ENCODE data around the gene PIGS. TPM values are rescaled to one million over a fixed set of nuclear protein-coding genes. Genes with fewer than 3 reads are reported as not detected.

Gene PIGS
- total and polyA plus RNA-seq, 4 donors: 10.0 to 71.9 (median 57.2) TPM

DNA sequence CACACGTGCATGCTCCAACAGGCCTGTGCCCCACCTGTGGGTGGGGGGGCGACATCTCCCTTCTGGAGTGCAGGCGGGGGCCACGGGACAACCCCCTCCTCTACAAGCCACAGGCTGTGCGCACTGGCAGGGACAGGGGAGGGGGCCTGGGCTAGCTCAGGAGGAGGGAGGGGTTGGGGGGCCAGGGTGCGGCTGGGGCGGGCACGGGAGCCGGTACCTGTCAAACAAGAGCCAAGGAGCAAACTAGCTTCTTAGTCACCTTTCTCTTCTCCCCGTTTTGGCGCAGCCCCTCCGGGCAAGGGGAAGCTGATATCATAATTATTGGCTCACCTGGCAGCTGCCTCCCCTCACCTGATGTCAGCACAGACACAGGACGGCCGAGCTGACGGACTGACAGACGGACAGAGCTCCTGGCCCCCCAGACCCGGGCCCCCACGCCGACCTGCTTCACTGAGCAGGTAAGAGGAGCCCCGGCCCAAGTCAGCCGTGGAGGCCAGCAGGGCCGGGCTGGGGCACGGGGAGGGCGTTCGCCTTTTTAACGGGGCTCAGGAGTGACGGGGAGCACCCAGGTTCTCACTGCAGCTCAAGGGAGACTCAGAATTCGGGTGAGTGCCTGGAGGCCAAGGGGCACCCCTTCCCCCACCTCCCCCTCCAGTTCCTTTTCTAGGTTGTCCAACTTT, 65.2 kb downstream of the PIGS start, which contains the start of gene FOXN1:
Gene FOXN1 (plus strand): TSS at position 363 of the 680 bp plus-strand sequence. CDS start 17,622 bp downstream, outside the sequence.
- Histone ChIP-seq H3K4me3 (no peak within 1 kb of the TSS), H3K27ac (ENCODE audit: low read depth in 1 of 2, low read length in 1 of 2) (no peak within 1 kb of the TSS), H3K27me3 (ENCODE audit: control insufficient read depth in 3 of 3, insufficient read depth in 3 of 3, low read length in 2 of 3) (peaks cover 0 to 8% (median 3%) of the 10 kb centered on the region in 3 donors), H3K9ac (ENCODE audit: insufficient read depth in 1 of 2, low read length in 2 of 2) (no peak within 1 kb of the TSS), H3K9me3 (ENCODE audit: control insufficient read depth in 4 of 4, insufficient read depth in 3 of 4, low read length in 3 of 4) (no peaks in the 10 kb centered on the region), H3K36me3 (ENCODE audit: control insufficient read depth in 4 of 4, insufficient read depth in 4 of 4, low read length in 4 of 4) (no peaks in the 10 kb centered on the region), H3K4me1 (ENCODE audit: control insufficient read depth in 5 of 5, insufficient read depth in 5 of 5, low read length in 5 of 5) (no peaks in the 10 kb centered on the region)
- TF ChIP-seq, protein P1, sequence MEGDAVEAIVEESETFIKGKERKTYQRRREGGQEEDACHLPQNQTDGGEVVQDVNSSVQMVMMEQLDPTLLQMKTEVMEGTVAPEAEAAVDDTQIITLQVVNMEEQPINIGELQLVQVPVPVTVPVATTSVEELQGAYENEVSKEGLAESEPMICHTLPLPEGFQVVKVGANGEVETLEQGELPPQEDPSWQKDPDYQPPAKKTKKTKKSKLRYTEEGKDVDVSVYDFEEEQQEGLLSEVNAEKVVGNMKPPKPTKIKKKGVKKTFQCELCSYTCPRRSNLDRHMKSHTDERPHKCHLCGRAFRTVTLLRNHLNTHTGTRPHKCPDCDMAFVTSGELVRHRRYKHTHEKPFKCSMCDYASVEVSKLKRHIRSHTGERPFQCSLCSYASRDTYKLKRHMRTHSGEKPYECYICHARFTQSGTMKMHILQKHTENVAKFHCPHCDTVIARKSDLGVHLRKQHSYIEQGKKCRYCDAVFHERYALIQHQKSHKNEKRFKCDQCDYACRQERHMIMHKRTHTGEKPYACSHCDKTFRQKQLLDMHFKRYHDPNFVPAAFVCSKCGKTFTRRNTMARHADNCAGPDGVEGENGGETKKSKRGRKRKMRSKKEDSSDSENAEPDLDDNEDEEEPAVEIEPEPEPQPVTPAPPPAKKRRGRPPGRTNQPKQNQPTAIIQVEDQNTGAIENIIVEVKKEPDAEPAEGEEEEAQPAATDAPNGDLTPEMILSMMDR (IDR thresholded peaks at IDR 0.05; ENCODE audit: control extremely low read depth, extremely low read depth): no peak
- DNase-seq: no peak
- 77 to 84% methylated on average over 28 of the region's 28 CpGs for WGBS, 2 donors
- ATAC-seq (ENCODE audit: insufficient read depth, low FRiP score): no peak

DNA sequence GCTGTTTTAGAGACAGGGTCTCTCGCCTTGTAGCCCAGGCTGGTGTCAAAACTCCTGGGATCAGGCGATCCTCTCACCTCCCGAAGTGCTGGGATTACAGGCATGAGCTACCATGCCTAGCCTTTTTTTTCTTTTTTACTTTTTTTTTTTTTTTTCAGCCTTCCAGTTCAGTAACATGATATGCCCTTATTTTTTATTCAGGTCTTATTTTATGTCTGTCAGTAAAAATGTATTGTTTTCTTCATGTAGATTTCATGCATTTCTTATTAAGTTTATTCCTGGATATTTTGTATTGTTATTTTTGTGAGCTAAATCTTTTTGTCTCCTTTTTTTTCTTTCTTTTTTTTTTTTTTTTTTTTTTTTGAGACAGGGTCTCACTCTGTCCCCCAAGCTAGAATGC, 67.9 kb downstream of the PIGS start:
- WGBS, 2 donors: 70 to 80% methylated on average over 3 of the region's 3 CpGs
- H3K27ac ChIP-seq (ENCODE audit: low read depth in 1 of 2, low read length in 1 of 2): no peak overlapping the region
- no peaks in the 10 kb centered on the region for H3K27me3 ChIP-seq (ENCODE audit: control insufficient read depth in 3 of 3, insufficient read depth in 3 of 3, low read length in 2 of 3)
- DNase-seq (no peak), ATAC-seq (ENCODE audit: insufficient read depth, low FRiP score) (no peak)
- no peaks in the 10 kb centered on the region for H3K4me1 ChIP-seq (ENCODE audit: control insufficient read depth in 5 of 5, insufficient read depth in 5 of 5, low read length in 5 of 5)
- TF ChIP-seq, protein P1 (IDR thresholded peaks at IDR 0.05; ENCODE audit: control extremely low read depth, extremely low read depth): no peak
- no peaks in the 10 kb centered on the region for H3K36me3 ChIP-seq (ENCODE audit: control insufficient read depth in 4 of 4, insufficient read depth in 4 of 4, low read length in 4 of 4)
- no peak overlapping the region for H3K4me3 ChIP-seq
- no peak overlapping the region for H3K9ac ChIP-seq (ENCODE audit: insufficient read depth in 1 of 2, low read length in 2 of 2)
- no peaks in the 10 kb centered on the region for H3K9me3 ChIP-seq (ENCODE audit: control insufficient read depth in 4 of 4, insufficient read depth in 3 of 4, low read length in 3 of 4)

Other genes with a start within 250 kb of the PIGS start
- gene IFT20, start 236.1 kb downstream of the PIGS start, total RNA-seq: 10 to 100 TPM; 29.5 to 36.0 TPM
- gene IFT20, start 236.1 kb downstream of the PIGS start, polyA plus RNA-seq: 10 to 100 TPM; 35.6 to 74.1 TPM
- gene TNFAIP1, start 235.8 kb downstream of the PIGS start, total RNA-seq: 10 to 100 TPM; 35.0 to 59.6 TPM
- gene TNFAIP1, start 235.8 kb downstream of the PIGS start, polyA plus RNA-seq: 10 to 100 TPM; 17.7 to 36.9 TPM
- gene POLDIP2, start 214.0 kb downstream of the PIGS start, total RNA-seq: 10 to 100 TPM; 38.7 to 82.6 TPM
- gene POLDIP2, start 214.0 kb downstream of the PIGS start, polyA plus RNA-seq: 10 to 100 TPM; 43.6 to 80.9 TPM
- gene SEBOX, start 206.3 kb downstream of the PIGS start, total RNA-seq: not detected
- gene SEBOX, start 206.3 kb downstream of the PIGS start, polyA plus RNA-seq: not detected
- gene VTN, start 201.2 kb downstream of the PIGS start, total RNA-seq: 1 to 10 TPM in 1 of 2 donors, under 1 TPM in 1; 0.40 to 2.5 TPM
- gene VTN, start 201.2 kb downstream of the PIGS start, polyA plus RNA-seq: 1 to 10 TPM; 1.3 to 1.9 TPM
- gene SARM1, start 199.8 kb downstream of the PIGS start, total RNA-seq: 10 to 100 TPM in 1 of 2 donors, 1 to 10 TPM in 1; 9.3 to 24.6 TPM
- 10 to 100 TPM in 1 of 2 donors, 1 to 10 TPM in 1; 9.6 to 10.1 TPM for gene SARM1, start 199.8 kb downstream of the PIGS start, polyA plus RNA-seq
- 10 to 100 TPM in 1 of 2 donors, 1 to 10 TPM in 1; 4.6 to 23.8 TPM for gene SLC46A1, start 165.3 kb downstream of the PIGS start, total RNA-seq
- gene SLC46A1, start 165.3 kb downstream of the PIGS start, polyA plus RNA-seq: 10 to 100 TPM in 1 of 2 donors, 1 to 10 TPM in 1; 8.6 to 10.2 TPM
- gene SLC13A2, start 97.9 kb downstream of the PIGS start, total RNA-seq: under 1 TPM in 1 of 2 donors, not detected in 1; 0.15 TPM
- under 1 TPM; 0.02 to 0.06 TPM for gene SLC13A2, start 97.9 kb downstream of the PIGS start, polyA plus RNA-seq
- gene FOXN1, start 65.2 kb downstream of the PIGS start, total RNA-seq: under 1 TPM in 1 of 2 donors, not detected in 1; 0.25 TPM
- gene FOXN1, start 65.2 kb downstream of the PIGS start, polyA plus RNA-seq: under 1 TPM; 0.13 to 0.18 TPM
- 10 to 100 TPM; 29.2 to 34.2 TPM for gene UNC119, start 18.9 kb downstream of the PIGS start, total RNA-seq
- 10 to 100 TPM; 19.0 to 40.0 TPM for gene UNC119, start 18.9 kb downstream of the PIGS start, polyA plus RNA-seq
- gene ALDOC, start 5.4 kb upstream of the PIGS start, total RNA-seq: 10 to 100 TPM; 21.0 to 40.3 TPM
- 10 to 100 TPM; 15.5 to 52.5 TPM for gene ALDOC, start 5.4 kb upstream of the PIGS start, polyA plus RNA-seq
- gene SPAG5, start 27.5 kb upstream of the PIGS start, total RNA-seq: 10 to 100 TPM; 10.5 to 15.0 TPM
- gene SPAG5, start 27.5 kb upstream of the PIGS start, polyA plus RNA-seq: 1 to 10 TPM; 6.3 to 9.9 TPM
- 10 to 100 TPM; 12.2 to 14.3 TPM for gene RSKR, start 42.7 kb upstream of the PIGS start, total RNA-seq
- 1 to 10 TPM; 3.9 to 5.5 TPM for gene RSKR, start 42.7 kb upstream of the PIGS start, polyA plus RNA-seq
- gene BLTP2, start 73.6 kb upstream of the PIGS start, total RNA-seq: 100 to 1,000 TPM in 1 of 2 donors, 10 to 100 TPM in 1; 81.3 to 147 TPM
- 10 to 100 TPM; 23.4 to 46.4 TPM for gene BLTP2, start 73.6 kb upstream of the PIGS start, polyA plus RNA-seq
- gene SDF2, start 90.4 kb upstream of the PIGS start, total RNA-seq: 10 to 100 TPM; 45.1 to 51.9 TPM
- 10 to 100 TPM; 36.5 to 73.3 TPM for gene SDF2, start 90.4 kb upstream of the PIGS start, polyA plus RNA-seq
- gene SUPT6H, start 90.7 kb upstream of the PIGS start, total RNA-seq: 10 to 100 TPM; 64.8 to 96.4 TPM
- 10 to 100 TPM; 27.5 to 32.4 TPM for gene SUPT6H, start 90.7 kb upstream of the PIGS start, polyA plus RNA-seq
- gene PROCA1, start 140.4 kb upstream of the PIGS start, total RNA-seq: 1 to 10 TPM; 2.1 to 3.7 TPM
- gene PROCA1, start 140.4 kb upstream of the PIGS start, polyA plus RNA-seq: 1 to 10 TPM; 1.2 to 3.4 TPM
- 10 to 100 TPM; 77.8 to 91.8 TPM for gene RAB34, start 146.3 kb upstream of the PIGS start, total RNA-seq
- 100 to 1,000 TPM; 103 TPM for gene RAB34, start 146.3 kb upstream of the PIGS start, polyA plus RNA-seq
- gene RPL23A, start 148.5 kb upstream of the PIGS start, total RNA-seq: 1,000 to 10,000 TPM in 1 of 2 donors, 100 to 1,000 TPM in 1; 528 to 1,109 TPM
- gene RPL23A, start 148.5 kb upstream of the PIGS start, polyA plus RNA-seq: 1,000 to 10,000 TPM in 1 of 2 donors, 100 to 1,000 TPM in 1; 955 to 1,200 TPM
- 10 to 100 TPM in 1 of 2 donors, 1 to 10 TPM in 1; 3.8 to 32.0 TPM for gene TLCD1, start 154.7 kb upstream of the PIGS start, total RNA-seq
- 10 to 100 TPM; 25.4 to 42.0 TPM for gene TLCD1, start 154.7 kb upstream of the PIGS start, polyA plus RNA-seq
- gene NEK8, start 157.3 kb upstream of the PIGS start, total RNA-seq: 10 to 100 TPM in 1 of 2 donors, 1 to 10 TPM in 1; 5.7 to 14.7 TPM
- 1 to 10 TPM; 5.1 to 9.2 TPM for gene NEK8, start 157.3 kb upstream of the PIGS start, polyA plus RNA-seq
- gene TRAF4, start 172.5 kb upstream of the PIGS start, total RNA-seq: 10 to 100 TPM; 35.7 to 92.4 TPM
- gene TRAF4, start 172.5 kb upstream of the PIGS start, polyA plus RNA-seq: 10 to 100 TPM; 51.9 to 56.3 TPM

Measured in lung (tissue), 12 donors.